BJ (cell line): ENCODE measurements around the gene SKIL. TPM values are rescaled to one million over a fixed set of nuclear protein-coding genes. Genes with fewer than 3 reads are reported as not detected.

Experiments used
- CTCF ChIA-PET: fragments of 350-600 bp; formaldehyde crosslinking; extraction: SDS; loops from one replicate; lab custom pipeline; 2021; ENCODE audit warnings: antibody characterized with exemption, inconsistent platforms; lab: Yijun Ruan, JAX
- POLR2A ChIA-PET: fragments of 300-600 bp; sonication (Branson Sonifier 250); formaldehyde crosslinking; extraction: SDS; loops from one replicate; lab custom pipeline; 2021; ENCODE audit warnings: antibody characterized with exemption; lab: Charles Lee
- DNase-seq: peaks from one replicate; pipeline ENCODE4 v3.0.0-alpha.2; 2011; ENCODE audit warnings: low read depth
- H3K27me3 ChIP-seq: 2 replicates; pipeline ENCODE4 v1.6.0; 2011; ENCODE audit warnings: low read length; ENCODE audit not compliant: control insufficient read depth, insufficient read depth
- H3K36me3 ChIP-seq: 2 replicates; pipeline ENCODE4 v1.5.1; 2011; ENCODE audit warnings: low read length; ENCODE audit not compliant: control insufficient read depth, insufficient read depth
- H3K4me3 ChIP-seq: 2 replicates; pipeline ENCODE4 v1.5.1; 2011; ENCODE audit warnings: low read depth, mild to moderate bottlenecking, control low read depth, low read length
- CTCF ChIP-seq: IDR thresholded peaks from 2 replicates; pipeline ENCODE4 v1.5.1; 2011; ENCODE audit warnings: low read depth, mild to moderate bottlenecking, control low read depth, inconsistent platforms, low read length, moderate library complexity; ENCODE audit not compliant: insufficient read depth
- polyA plus RNA-seq: library from polyadenylated mRNA; depleted of rRNA; stranded (reverse); fragments of >200 nt; gene quantifications from 2 replicates; pipeline ENCODE4 v1.2.3, GENCODE V29; 2011

SKIL gene
- polyA plus RNA-seq, 1 experiment = 9.7 TPM

GRCh38 chr3:170431054-170431453 is 73.5 kb downstream of the SKIL start:
- no peak for TF ChIP-seq CTCF
- ChIA-PET POLR2A (interaction anchor here (0.7 kb wide), 1 partner anchor 371 kb away, joined by 4 read pairs; no protein-coding TSS in a partner anchor), CTCF (interaction anchor here (0.9 to 1.7 kb wide), 3 partner anchors 12 to 380 kb away, joined by 3 to 6 read pairs (median 3); partner anchors contain the start of gene CLDN11)
- Histone ChIP-seq H3K36me3 (peaks cover 3% of the 10 kb centered on the region), H3K4me3 (no peak overlapping the region), H3K27me3 (no peaks in the 10 kb centered on the region)
- no peak for DNase-seq

- Histone ChIP-seq H3K36me3 (peaks cover 3% of the 10 kb centered on the region), H3K27me3 (no peaks in the 10 kb centered on the region), H3K4me3 (no peak overlapping the region)
- TF ChIP-seq CTCF = no peak
- POLR2A ChIA-PET = no interaction called here
- DNase-seq = no peak
- CTCF ChIA-PET = no interaction called here
Observed at GRCh38 chr3:170432416-170432815, 74.9 kb downstream of the SKIL start.

GRCh38 chr3:170436697-170437096 is 79.2 kb downstream of the SKIL start:
- Histone ChIP-seq H3K36me3 (peaks cover 3% of the 10 kb centered on the region), H3K4me3 (no peak overlapping the region), H3K27me3 (no peaks in the 10 kb centered on the region)
- no peak for TF ChIP-seq CTCF
- no peak for DNase-seq
- ChIA-PET CTCF (no interaction called here), POLR2A (no interaction called here)

- no peak overlapping the region for H3K4me3 ChIP-seq
- CTCF ChIA-PET = interaction anchor here (0.5 kb wide), 1 partner anchor 10 kb away, joined by 3 read pairs; no protein-coding TSS in a partner anchor
- peaks cover 3% of the 10 kb centered on the region for H3K36me3 ChIP-seq
- POLR2A ChIA-PET = no interaction called here
- DNase-seq = no peak
- H3K27me3 ChIP-seq = no peaks in the 10 kb centered on the region
- no peak for TF ChIP-seq CTCF
Observed at GRCh38 chr3:170437176-170437575, 79.7 kb downstream of the SKIL start.

- Histone ChIP-seq H3K27me3 (no peaks in the 10 kb centered on the region), H3K36me3 (0 out of 2 replicates have a peak, but pooled peaks cover 1% of the 10 kb centered on the region), H3K4me3 (no peak overlapping the region)
- CTCF ChIA-PET = interaction anchor here (0.5 to 1.5 kb wide), 3 partner anchors 10 to 374 kb away, joined by 3 to 4 read pairs (median 3); no protein-coding TSS in a partner anchor
- POLR2A ChIA-PET = no interaction called here
- TF ChIP-seq CTCF = no peak
- no peak for DNase-seq
Observed at GRCh38 chr3:170437696-170438407, 80.3 kb downstream of the SKIL start.
